GM19193 (cell line): ENCODE results near the gene GINS1.

ENCODE experiments used
- POLR2A ChIP-seq: IDR thresholded peaks from 4 replicates; pipeline ENCODE4 v1.6.1; 2011; ENCODE audit not compliant: insufficient read depth, insufficient read length; ENCODE audit errors: extremely low read depth

Gene GINS1

DNA sequence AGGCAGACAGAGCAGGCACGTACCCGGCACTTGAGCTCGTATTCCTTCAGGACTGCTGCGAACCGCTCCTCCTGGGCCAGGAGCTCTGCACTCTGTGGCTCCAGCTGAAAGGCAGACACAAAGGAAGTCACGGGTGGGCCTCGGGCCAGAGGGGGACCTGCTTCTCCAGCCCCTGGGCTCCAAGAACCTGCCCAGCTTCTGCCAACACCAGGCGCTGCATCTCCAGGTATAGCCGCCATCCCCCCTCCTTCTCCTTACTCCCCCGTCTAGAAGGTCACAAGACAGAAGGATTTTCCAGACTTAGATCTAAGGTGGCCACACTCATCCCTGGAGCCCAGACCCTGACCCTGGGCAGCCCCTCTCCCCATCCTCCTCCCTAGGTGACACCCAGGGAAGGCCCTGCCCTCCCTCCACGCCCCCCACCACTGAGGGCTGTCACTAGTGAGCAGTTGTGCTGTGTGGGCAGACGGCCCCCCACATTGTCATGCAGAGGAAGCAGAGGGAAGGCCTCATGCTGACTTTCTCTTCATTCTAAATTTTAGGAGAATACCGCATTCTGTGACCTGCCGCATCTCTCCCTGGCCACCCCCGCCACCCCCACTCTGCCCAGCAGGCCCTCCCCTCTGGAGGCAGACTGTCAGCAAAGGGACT lies 81.9 kb downstream of the GINS1 start:
- no peak for TF ChIP-seq POLR2A

DNA sequence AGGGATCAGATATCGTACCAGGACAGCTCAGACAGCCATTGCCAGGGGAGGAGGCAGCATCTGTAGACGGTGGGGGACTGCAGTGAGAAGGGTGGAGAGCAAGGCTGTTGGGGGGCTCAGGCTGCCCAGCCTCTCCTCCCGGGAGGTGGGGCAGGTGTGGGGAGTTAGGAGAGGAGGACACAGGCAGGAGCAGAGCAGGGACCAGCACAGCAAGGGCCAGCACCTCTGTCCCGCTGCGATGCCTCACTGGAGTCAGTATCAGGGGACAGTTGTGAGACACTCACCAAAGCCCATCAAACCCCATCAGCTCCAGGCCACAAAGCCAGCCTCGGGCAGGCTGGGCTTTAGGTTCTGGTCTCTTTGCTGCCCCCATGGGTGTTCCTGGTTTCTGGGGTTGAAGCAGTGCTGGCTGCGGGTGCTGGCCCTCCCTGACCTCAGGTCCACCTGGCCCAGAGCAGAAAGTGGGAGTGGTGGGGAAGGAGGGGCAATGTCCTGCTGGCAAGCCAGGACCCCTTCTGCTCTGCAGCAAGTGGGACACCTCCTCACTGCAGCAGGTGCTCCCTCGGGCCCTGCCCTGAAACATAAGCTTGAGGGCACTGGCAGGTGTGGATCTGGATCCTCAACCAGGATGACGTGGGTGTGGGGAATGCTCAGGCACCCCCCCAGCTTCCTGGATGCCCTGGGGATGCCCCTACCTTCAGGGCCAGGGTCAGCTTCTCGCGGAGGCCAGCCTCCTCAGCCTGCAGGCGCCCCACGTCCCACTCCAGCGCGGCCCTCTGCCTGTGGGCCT lies 83.4 kb downstream of the GINS1 start:
- TF ChIP-seq POLR2A = no peak

DNA sequence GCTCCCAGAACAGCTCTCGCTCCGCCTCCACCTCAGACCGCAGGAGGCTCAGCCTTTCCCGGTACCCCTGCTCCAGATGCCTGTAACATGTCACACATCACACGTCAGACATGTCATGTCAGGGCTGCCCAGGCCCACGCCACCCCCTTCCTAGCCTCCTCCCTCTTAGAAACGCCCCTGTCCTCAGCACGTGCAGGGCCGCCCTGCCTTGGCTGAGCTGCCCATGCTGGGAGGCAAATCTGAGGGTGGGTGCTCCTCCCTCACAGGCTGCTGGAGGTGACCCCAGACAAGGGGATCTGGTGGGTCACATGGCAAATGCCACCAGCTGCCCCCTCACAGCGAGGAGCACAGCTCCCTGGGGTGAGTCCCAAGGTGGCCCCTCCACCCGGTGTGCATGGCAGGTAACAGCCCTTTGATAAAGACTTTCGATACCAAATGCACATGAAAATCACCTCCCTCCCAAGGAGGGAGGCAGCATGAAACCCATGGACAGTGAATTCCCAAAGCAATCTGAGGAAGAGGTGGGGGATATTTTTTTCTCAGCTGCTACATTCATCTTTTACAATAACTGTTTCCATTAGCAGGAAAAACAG lies 84.1 kb downstream of the GINS1 start:
- TF ChIP-seq POLR2A = no peak

DNA sequence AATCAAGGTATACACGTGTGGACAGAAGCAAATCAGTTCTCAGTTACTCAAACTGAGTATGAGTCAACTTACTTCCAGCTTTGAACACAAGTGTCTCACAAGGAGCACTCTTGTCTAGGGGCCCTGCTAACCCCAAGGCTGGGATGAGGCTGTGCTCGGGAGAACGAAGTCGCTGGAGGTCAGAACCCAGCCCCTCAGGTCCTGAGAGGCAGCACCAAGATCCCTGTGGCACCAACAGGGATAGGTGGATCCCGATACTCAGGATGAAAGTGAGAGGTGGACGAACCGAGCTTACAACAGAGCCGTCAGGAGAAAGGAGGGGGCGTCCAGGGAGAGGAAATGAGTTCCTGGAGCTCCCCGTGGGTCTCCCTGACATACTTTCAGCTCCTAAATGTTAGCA lies 85.7 kb downstream of the GINS1 start:
- TF ChIP-seq POLR2A = no peak

DNA sequence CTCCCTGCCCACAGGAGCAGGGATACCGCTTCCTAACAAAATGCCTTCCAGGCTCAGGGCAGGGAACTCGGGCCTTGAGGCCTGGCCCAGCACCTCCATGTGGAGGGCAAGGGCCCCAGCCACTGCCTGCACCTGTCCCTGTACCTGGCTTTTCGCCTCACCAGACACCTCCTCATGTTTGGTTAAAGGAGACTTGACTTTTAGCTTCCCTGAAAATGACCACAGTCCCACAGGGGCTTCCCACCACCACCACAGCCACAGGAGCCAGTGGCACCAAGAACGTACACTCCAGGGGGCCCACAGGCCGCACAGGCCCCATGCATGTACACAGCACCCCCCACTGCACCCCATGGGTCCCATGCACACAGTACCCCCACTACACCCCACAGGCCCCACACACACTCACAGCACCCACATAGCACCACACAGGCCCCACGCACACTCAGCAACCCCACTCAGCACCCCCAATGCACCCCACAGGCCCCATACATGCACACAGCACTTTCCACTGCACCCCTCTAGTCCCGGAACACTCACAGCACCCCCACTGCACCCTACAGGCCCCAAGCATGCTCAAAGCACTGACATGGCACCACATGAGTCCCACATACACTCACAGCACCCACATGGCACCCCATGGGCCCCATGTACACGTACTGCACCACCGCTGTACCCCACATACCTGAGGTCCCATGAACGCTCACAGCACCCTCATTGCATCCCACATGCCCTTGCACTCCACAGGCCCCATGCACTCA lies 86.5 kb downstream of the GINS1 start:
- TF ChIP-seq POLR2A = no peak

DNA sequence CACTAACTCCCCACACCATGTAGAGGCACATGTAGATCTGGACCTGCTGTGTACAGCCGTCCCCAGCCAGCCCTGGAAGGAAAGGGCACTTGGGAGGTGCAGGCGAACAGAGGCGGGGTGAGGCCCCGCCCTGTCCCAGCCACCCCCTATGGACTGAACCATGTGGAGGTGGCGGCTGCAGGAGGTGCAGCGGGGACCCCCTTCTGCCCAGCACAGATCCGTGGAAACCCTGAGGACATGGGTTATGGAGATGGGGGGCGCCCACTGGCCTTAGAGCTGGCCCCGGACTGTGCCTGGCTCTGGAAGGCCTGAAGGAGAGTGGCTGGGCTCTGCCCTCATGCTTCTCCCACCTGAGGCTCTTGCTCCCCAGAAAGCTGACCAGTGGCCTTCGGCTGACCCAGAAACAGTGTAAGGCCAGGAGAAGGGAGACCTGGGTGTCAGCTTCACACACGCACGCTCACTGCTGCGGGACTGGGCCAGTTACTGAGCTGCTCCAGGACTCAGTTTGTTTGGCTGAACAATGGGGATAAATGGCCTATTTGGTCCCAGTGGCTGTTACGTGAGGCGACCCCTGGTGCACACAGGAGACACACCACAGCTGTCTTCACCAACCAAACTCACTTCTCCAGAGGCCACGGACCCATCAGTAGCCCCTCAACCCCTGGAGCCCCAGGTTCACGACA lies 87.2 kb downstream of the GINS1 start:
- no peak for TF ChIP-seq POLR2A

DNA sequence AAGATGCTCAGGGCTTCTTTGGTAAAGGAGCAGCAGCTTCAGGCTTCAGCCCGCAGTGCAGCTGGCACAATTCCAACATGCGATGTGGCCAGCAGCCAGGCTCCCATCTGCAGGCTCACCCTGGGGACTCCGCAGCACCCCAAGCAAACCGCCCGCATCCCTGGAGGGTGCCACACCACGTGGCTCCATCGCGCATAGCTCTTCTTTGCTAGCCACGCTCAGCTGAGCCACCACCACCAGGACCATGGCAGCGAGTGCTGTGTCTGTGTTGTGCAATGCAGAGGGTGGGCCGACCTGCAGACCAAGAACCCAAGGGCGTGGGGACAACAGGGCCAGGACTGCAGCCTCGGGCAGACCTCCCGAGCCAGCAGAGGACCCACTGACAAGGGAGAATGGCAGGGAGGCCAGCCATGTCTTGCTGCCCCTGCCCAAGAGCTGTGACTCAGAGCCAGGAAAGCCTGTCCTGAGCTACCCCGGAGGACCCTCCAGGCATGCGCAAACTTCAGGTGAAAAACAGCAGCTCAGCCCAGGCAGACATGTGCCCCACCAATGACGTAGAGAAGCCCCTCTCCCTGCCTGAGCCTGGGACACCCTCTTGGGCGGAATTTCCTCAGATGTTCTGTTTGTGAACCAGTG lies 87.8 kb downstream of the GINS1 start:
- TF ChIP-seq POLR2A = no peak

DNA sequence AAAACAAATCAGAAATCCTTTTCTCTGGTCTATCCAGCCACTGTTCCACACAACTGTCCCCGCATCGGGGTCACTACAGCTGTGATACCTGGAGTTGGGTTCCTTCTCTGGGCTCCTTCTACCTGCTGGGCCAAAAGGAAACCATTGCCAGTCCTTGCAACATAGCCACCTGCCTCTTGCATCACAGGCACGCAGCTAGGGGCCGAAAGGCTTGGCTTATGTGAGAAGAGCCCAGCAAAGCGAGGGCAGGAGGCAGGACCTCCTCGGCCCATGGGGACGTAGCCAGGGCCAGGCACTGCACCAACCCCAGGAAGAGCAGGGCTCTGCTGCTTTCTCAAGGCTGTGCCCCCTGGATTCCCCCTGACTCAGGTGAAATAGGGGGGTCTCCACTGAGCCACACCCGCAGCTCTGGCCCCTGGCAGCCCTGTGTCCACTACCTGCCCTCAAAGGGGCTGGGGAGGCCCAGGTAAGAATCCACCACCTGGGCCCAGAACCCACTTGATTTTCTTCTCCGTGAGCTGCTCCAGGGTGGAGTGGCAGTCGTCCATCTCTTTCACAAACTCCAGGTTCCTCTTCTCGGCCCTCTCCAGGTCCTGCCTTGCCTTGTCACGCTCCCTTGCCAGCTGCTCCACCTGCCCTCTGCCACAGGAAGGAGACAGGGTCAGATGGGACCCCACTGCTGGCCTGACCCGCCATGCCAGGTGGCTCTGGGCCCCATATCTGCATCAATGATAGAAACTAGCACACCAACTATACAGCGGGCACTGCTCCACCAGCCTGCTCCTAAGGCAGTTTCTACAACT lies 88.9 kb downstream of the GINS1 start:
- no peak for TF ChIP-seq POLR2A

DNA sequence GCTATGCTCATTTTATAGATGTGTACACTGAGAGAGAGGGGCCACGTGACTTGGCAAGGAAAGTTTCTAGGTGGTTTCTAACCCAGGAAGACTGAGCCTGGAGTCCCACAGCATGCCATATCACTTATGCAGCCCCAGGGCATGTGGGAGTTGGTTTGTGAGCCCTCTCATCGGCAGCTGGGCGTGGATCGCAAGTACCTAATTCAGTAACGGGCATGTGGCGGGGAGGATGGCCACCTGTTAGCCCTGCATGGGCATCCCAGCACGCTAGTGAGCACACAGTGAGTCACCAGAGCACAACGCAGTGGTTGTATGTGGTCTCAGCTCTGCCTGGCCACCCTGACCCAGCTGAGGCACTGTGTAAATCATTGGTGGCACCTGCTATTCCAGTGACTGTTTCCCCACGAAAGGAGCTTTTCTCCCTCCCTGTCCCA lies 89.5 kb downstream of the GINS1 start:
- TF ChIP-seq POLR2A = no peak

DNA sequence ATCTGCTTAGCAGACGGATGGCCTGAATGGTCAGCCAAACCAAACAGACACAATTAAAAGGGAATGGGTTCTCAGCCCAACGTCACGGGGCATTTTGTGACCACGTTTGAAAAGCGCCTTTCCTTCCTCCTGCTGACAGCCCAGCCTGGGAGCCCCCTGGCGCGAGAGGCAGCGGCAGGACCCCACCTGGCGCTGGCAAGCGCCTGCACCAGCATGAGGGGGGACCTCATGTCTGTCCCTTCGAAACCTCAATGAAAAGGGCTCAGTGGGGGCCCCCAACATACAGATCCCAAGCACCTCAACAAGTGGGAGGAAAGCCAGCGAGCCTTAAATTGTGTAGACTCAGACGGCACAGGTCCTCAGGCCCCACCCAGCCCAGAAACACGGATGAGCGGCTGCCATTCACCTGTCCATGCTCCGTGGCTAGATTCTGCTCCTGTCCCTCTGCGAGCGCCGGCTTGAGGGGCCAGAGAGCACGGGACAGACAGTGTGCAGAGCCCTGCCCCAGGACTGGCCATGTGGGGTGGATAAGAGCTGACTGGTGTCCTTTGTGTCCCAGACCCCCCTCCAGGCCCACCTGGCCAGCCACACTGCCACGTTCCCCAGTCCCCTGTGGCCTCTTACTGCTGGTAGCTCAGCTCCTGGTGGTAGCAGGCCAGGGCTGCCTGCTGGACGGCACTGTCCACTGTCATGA lies 90.3 kb downstream of the GINS1 start:
- TF ChIP-seq POLR2A = no peak
